Measurements from ENCODE around the gene C1orf116.

Gene C1orf116

DNA sequence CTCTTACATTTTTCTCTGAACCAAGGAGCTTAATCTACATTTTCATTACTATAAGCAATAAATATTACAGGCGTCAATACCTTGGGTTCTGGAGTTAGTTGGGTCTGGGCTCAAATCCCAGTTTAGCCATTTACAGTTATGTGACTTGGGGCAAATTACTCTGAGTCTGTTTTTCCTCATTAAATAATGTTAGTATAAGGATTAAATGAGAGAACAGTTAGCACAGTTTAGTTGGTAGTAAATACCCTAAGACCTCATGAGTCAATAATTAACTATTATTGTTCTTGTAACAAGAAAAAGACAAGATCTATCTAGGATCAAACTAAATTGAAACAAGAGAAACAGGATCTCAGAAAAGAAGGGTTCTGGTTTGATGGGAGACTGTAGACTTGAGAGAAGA lies 4.6 kb downstream of the C1orf116 start:
- TF ChIP-seq, protein P1, sequence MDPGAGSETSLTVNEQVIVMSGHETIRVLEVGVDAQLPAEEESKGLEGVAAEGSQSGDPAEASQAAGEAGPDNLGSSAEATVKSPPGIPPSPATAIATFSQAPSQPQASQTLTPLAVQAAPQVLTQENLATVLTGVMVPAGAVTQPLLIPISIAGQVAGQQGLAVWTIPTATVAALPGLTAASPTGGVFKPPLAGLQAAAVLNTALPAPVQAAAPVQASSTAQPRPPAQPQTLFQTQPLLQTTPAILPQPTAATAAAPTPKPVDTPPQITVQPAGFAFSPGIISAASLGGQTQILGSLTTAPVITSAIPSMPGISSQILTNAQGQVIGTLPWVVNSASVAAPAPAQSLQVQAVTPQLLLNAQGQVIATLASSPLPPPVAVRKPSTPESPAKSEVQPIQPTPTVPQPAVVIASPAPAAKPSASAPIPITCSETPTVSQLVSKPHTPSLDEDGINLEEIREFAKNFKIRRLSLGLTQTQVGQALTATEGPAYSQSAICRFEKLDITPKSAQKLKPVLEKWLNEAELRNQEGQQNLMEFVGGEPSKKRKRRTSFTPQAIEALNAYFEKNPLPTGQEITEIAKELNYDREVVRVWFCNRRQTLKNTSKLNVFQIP (CRISPR knock-in tag; IDR thresholded peaks at IDR 0.05; ENCODE audit: borderline replicate concordance, low read depth): no peak
- TF ChIP-seq ESRRG (CRISPR knock-in tag; IDR thresholded peaks at IDR 0.05) (no peak), RARB (CRISPR knock-in tag; IDR thresholded peaks at IDR 0.05) (no peak), ZFP3 (CRISPR knock-in tag; IDR thresholded peaks at IDR 0.05) (no peak), TOX (CRISPR knock-in tag; IDR thresholded peaks at IDR 0.05; ENCODE audit: borderline replicate concordance) (no peak), ZC3H10 (CRISPR knock-in tag; IDR thresholded peaks at IDR 0.05) (no peak), OSR1 (CRISPR knock-in tag; IDR thresholded peaks at IDR 0.05) (no peak)
- TF ChIP-seq, protein P2, sequence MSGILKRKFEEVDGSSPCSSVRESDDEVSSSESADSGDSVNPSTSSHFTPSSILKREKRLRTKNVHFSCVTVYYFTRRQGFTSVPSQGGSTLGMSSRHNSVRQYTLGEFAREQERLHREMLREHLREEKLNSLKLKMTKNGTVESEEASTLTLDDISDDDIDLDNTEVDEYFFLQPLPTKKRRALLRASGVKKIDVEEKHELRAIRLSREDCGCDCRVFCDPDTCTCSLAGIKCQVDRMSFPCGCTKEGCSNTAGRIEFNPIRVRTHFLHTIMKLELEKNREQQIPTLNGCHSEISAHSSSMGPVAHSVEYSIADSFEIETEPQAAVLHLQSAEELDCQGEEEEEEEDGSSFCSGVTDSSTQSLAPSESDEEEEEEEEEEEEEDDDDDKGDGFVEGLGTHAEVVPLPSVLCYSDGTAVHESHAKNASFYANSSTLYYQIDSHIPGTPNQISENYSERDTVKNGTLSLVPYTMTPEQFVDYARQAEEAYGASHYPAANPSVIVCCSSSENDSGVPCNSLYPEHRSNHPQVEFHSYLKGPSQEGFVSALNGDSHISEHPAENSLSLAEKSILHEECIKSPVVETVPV (CRISPR knock-in tag; IDR thresholded peaks at IDR 0.05): no peak
- TF ChIP-seq, protein P3, sequence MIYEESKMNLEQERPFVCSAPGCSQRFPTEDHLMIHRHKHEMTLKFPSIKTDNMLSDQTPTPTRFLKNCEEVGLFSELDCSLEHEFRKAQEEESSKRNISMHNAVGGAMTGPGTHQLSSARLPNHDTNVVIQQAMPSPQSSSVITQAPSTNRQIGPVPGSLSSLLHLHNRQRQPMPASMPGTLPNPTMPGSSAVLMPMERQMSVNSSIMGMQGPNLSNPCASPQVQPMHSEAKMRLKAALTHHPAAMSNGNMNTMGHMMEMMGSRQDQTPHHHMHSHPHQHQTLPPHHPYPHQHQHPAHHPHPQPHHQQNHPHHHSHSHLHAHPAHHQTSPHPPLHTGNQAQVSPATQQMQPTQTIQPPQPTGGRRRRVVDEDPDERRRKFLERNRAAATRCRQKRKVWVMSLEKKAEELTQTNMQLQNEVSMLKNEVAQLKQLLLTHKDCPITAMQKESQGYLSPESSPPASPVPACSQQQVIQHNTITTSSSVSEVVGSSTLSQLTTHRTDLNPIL (CRISPR knock-in tag; IDR thresholded peaks at IDR 0.05; ENCODE audit: low read depth): no peak
- no peak for ATAC-seq

DNA sequence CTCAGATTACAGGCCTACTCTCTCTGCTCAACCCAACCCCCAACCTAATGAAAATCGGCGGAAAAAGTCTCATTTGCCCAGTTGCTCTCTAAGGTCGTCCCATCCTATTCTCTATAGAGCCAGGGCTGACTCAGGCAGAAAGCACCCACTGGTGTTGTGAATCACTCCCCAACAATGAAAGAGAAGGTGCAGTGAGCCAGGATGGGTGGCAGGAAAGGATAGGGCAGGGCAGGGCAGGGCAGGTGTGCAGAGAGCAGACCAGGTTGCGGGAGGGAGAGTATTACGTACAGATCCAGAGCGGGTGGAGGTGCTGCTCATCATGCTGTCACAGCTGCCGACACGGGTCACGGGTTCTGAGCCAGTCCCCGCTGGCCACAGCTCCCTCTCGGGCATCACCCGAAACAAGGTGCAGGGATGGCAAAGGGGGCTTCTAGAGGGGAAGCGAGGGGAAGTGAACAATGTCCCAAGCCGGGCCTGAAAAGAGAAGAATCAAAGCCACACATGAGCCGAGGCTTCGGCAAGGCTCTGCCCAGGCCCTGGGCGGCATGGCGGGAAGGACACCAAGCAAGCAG lies 5.3 kb downstream of the C1orf116 start:
- peak; percentile 12; the same call in 2 of the 3 replicates for ATAC-seq
- TF ChIP-seq ARNTL (CRISPR knock-in tag; IDR thresholded peaks at IDR 0.05; ENCODE audit: borderline replicate concordance, low read depth) (no peak), OSR1 (CRISPR knock-in tag; IDR thresholded peaks at IDR 0.05) (no peak), BACH2 (CRISPR knock-in tag; IDR thresholded peaks at IDR 0.05; ENCODE audit: borderline replicate concordance) (no peak), ZFP30 (CRISPR knock-in tag; IDR thresholded peaks at IDR 0.05) (no peak), ZNF70 (CRISPR knock-in tag; IDR thresholded peaks at IDR 0.05) (no peak), ISL1 (CRISPR knock-in tag; IDR thresholded peaks at IDR 0.05) (no peak), ZC3H10 (CRISPR knock-in tag; IDR thresholded peaks at IDR 0.05) (no peak), ZNF565 (CRISPR knock-in tag; conservative IDR thresholded peaks at IDR 0.05; ENCODE audit: low read depth) (no peak), GLIS3 (CRISPR knock-in tag; IDR thresholded peaks at IDR 0.05) (no peak), SNAI2 (CRISPR knock-in tag; IDR thresholded peaks at IDR 0.05) (no peak), PPARA (CRISPR knock-in tag; IDR thresholded peaks at IDR 0.05; ENCODE audit: borderline replicate concordance) (no peak), ESRRG (CRISPR knock-in tag; IDR thresholded peaks at IDR 0.05) (no peak), CSDC2 (CRISPR knock-in tag; IDR thresholded peaks at IDR 0.05) (no peak), TOX (CRISPR knock-in tag; IDR thresholded peaks at IDR 0.05; ENCODE audit: borderline replicate concordance) (no peak)
- TF ChIP-seq, protein P4, sequence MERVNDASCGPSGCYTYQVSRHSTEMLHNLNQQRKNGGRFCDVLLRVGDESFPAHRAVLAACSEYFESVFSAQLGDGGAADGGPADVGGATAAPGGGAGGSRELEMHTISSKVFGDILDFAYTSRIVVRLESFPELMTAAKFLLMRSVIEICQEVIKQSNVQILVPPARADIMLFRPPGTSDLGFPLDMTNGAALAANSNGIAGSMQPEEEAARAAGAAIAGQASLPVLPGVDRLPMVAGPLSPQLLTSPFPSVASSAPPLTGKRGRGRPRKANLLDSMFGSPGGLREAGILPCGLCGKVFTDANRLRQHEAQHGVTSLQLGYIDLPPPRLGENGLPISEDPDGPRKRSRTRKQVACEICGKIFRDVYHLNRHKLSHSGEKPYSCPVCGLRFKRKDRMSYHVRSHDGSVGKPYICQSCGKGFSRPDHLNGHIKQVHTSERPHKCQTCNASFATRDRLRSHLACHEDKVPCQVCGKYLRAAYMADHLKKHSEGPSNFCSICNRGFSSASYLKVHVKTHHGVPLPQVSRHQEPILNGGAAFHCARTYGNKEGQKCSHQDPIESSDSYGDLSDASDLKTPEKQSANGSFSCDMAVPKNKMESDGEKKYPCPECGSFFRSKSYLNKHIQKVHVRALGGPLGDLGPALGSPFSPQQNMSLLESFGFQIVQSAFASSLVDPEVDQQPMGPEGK (CRISPR knock-in tag; IDR thresholded peaks at IDR 0.05; ENCODE audit: borderline replicate concordance): no peak
- TF ChIP-seq, protein P3 (CRISPR knock-in tag; IDR thresholded peaks at IDR 0.05; ENCODE audit: low read depth): no peak
- TF ChIP-seq, protein P5, sequence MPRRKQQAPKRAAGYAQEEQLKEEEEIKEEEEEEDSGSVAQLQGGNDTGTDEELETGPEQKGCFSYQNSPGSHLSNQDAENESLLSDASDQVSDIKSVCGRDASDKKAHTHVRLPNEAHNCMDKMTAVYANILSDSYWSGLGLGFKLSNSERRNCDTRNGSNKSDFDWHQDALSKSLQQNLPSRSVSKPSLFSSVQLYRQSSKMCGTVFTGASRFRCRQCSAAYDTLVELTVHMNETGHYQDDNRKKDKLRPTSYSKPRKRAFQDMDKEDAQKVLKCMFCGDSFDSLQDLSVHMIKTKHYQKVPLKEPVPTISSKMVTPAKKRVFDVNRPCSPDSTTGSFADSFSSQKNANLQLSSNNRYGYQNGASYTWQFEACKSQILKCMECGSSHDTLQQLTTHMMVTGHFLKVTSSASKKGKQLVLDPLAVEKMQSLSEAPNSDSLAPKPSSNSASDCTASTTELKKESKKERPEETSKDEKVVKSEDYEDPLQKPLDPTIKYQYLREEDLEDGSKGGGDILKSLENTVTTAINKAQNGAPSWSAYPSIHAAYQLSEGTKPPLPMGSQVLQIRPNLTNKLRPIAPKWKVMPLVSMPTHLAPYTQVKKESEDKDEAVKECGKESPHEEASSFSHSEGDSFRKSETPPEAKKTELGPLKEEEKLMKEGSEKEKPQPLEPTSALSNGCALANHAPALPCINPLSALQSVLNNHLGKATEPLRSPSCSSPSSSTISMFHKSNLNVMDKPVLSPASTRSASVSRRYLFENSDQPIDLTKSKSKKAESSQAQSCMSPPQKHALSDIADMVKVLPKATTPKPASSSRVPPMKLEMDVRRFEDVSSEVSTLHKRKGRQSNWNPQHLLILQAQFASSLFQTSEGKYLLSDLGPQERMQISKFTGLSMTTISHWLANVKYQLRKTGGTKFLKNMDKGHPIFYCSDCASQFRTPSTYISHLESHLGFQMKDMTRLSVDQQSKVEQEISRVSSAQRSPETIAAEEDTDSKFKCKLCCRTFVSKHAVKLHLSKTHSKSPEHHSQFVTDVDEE (CRISPR knock-in tag; IDR thresholded peaks at IDR 0.05): no peak

All from SK-N-SH treated with all-trans-retinoic acid at 6 μM for 48 hours (cell line).